Mesenchymal stem cell (in vitro differentiated cells and primary cell): Measurements from ENCODE around the gene ARHGEF19.
A peak's percentile ranks its signal among the peaks of the same experiment; 100 is the strongest.
"Not testable (repeated sequence)": the region's sequence is repeated elsewhere in the genome, so short reads cannot be mapped to it uniquely, and the experiment has no call there.

ENCODE experiments used
- DNase-seq: peaks from one replicate; pipeline ENCODE4 v3.0.0-alpha.2; 2013
- H2AFZ ChIP-seq: one replicate; pipeline ENCODE4 v1.6.1; 2013; ENCODE audit warnings: low read depth, mild to moderate bottlenecking, control low read depth, inconsistent platforms, low read length, moderate library complexity
- H2AK5ac ChIP-seq: 2 replicates; pipeline ENCODE4 v1.6.1; 2013; ENCODE audit warnings: low read length, moderate library complexity, mild to moderate bottlenecking, inconsistent platforms; ENCODE audit not compliant: severe bottlenecking
- H2BK120ac ChIP-seq: one replicate; pipeline ENCODE4 v1.6.1; 2013; ENCODE audit warnings: low read depth, mild to moderate bottlenecking, inconsistent platforms, low read length, moderate library complexity
- H2BK12ac ChIP-seq, 2 experiments: one replicate each; pipeline ENCODE4 v1.6.1; 2013; ENCODE audit warnings: inconsistent platforms in 2 of 2, low read length in 2 of 2, mild to moderate bottlenecking in 2 of 2, moderate library complexity in 2 of 2, control low read depth in 1 of 2
- H2BK15ac ChIP-seq: one replicate; pipeline ENCODE4 v1.6.1; 2013; ENCODE audit warnings: mild to moderate bottlenecking, low read depth, inconsistent platforms; ENCODE audit not compliant: poor library complexity, severe bottlenecking
- H2BK5ac ChIP-seq: 2 replicates; pipeline ENCODE4 v1.6.1; 2013; ENCODE audit warnings: low read depth, mild to moderate bottlenecking, low read length, control low read depth, inconsistent platforms; ENCODE audit not compliant: poor library complexity, severe bottlenecking
- H3K14ac ChIP-seq, 2 experiments: one replicate each; pipeline ENCODE4 v1.6.1; 2013; ENCODE audit warnings: inconsistent platforms in 2 of 2, low read length in 2 of 2, control low read depth in 1 of 2, mild to moderate bottlenecking in 1 of 2, moderate library complexity in 1 of 2
- H3K18ac ChIP-seq, 2 experiments: one replicate each; pipeline ENCODE4 v1.6.1; 2013; ENCODE audit warnings: inconsistent platforms in 2 of 2, low read length in 2 of 2, control low read depth in 1 of 2, low read depth in 1 of 2, mild to moderate bottlenecking in 1 of 2
- H3K23ac ChIP-seq, 2 experiments: one replicate each; pipeline ENCODE4 v1.6.1; 2013; ENCODE audit warnings: inconsistent platforms in 2 of 2, low read length in 2 of 2, mild to moderate bottlenecking in 2 of 2, moderate library complexity in 2 of 2, control low read depth in 1 of 2
- H3K27ac ChIP-seq: 2 replicates; pipeline ENCODE4 v1.5.1; 2013; ENCODE audit warnings: mild to moderate bottlenecking, moderate library complexity, low read length, control low read depth, inconsistent platforms; ENCODE audit not compliant: poor library complexity, severe bottlenecking
- H3K27me3 ChIP-seq, 2 experiments: 2 replicates each; pipeline versions ENCODE4 v1.6.1 to v1.7.0; 2013; ENCODE audit warnings: low read length in 2 of 2, mild to moderate bottlenecking in 2 of 2, moderate library complexity in 2 of 2, control low read depth in 1 of 2, inconsistent platforms in 1 of 2; ENCODE audit not compliant: control insufficient read depth in 1 of 2, insufficient read depth in 1 of 2
- H3K36me3 ChIP-seq, 2 experiments: 2 replicates each; pipeline versions ENCODE4 v1.6.1 to v1.7.0; 2013; ENCODE audit warnings: low read length in 2 of 2, control low read depth in 1 of 2, inconsistent platforms in 1 of 2, low read depth in 1 of 2, mild to moderate bottlenecking in 1 of 2; ENCODE audit not compliant: insufficient read depth in 2 of 2, control insufficient read depth in 1 of 2
- H3K4ac ChIP-seq, 2 experiments: one replicate each; pipeline ENCODE4 v1.6.1; 2013; ENCODE audit warnings: inconsistent platforms in 2 of 2, low read length in 2 of 2, mild to moderate bottlenecking in 2 of 2, moderate library complexity in 2 of 2, control low read depth in 1 of 2, low read depth in 1 of 2
- H3K4me1 ChIP-seq: 2 replicates; pipeline ENCODE4 v1.6.1; 2013; ENCODE audit warnings: low read depth, low read length, control low read depth; ENCODE audit not compliant: control insufficient read depth, insufficient read depth
- H3K4me2 ChIP-seq: 2 replicates; pipeline ENCODE4 v1.6.1; 2013; ENCODE audit warnings: low read length, mild to moderate bottlenecking, inconsistent platforms; ENCODE audit not compliant: poor library complexity, severe bottlenecking
- H3K4me3 ChIP-seq, 2 experiments: 2 replicates each; pipeline versions ENCODE4 v1.5.1 to v1.7.0; 2013; ENCODE audit warnings: low read length in 2 of 2, mild to moderate bottlenecking in 2 of 2, control low read depth in 1 of 2, low read depth in 1 of 2; ENCODE audit not compliant: insufficient read depth in 1 of 2
- H3K79me1 ChIP-seq: replicated peaks from 2 replicates; pipeline ENCODE4 v1.6.1; 2013; ENCODE audit warnings: mild to moderate bottlenecking, control low read depth, low read length, inconsistent platforms; ENCODE audit not compliant: poor library complexity, severe bottlenecking
- H3K9ac ChIP-seq: 2 replicates; pipeline ENCODE4 v1.7.0; 2013; ENCODE audit warnings: mild to moderate bottlenecking, low read length, moderate library complexity
- H3K9me3 ChIP-seq: 2 replicates; pipeline ENCODE4 v1.7.0; 2013; ENCODE audit warnings: mild to moderate bottlenecking, low read length; ENCODE audit not compliant: control insufficient read depth
- H4K8ac ChIP-seq: one replicate; pipeline ENCODE4 v1.6.1; 2013; ENCODE audit warnings: inconsistent platforms, mild to moderate bottlenecking, low read length, moderate library complexity
- H4K91ac ChIP-seq: one replicate; pipeline ENCODE4 v1.6.1; 2013; ENCODE audit warnings: mild to moderate bottlenecking, low read length, inconsistent platforms
- WGBS: methylation state at CpG from one replicate; pipeline ENCODE4 v1.1.7; 2013; ENCODE audit warnings: mixed read lengths; 5-methylcytosine and 5-hydroxymethylcytosine counted together

The ARHGEF19 gene

GRCh38 chr1:16164213-16165072, 48.0 kb downstream of the ARHGEF19 start:
- Histone ChIP-seq H3K4me1 (peaks cover 27% of the 10 kb centered on the region), H3K23ac (no peak overlapping the region), H2AK5ac (peak overlapping the region; percentile 66), H3K27ac (peak overlapping the region; percentile 55), H3K4me2 (peak overlapping the region; percentile 48), H4K91ac (peak overlapping the region; percentile 20), H2BK12ac (peak overlapping the region; percentile 52 to 90), H3K4me3 (no peak overlapping the region), H3K27me3 (peaks cover 0 to 8% of the 10 kb centered on the region in 2 experiments), H3K36me3 (no peaks in the 10 kb centered on the region), H2BK15ac (peak overlapping the region; percentile 33), H3K9me3 (no peaks in the 10 kb centered on the region), H3K79me1 (peaks cover 4% of the 10 kb centered on the region), H3K4ac (peak overlapping the region; percentile 13 to 68), H3K9ac (peak overlapping the region; percentile 63), H4K8ac (peak overlapping the region; percentile 31), H2BK120ac (no peak overlapping the region), H3K18ac (peak overlapping the region; percentile 17 to 44), H2AFZ (no peak overlapping the region), H3K14ac (peak overlapping the region in 1 of 2 experiments; percentile 5), H2BK5ac (no peak overlapping the region)
- DNase-seq = peak; percentile 100
- 33% methylated on average over 17 of the region's 17 CpGs for WGBS

- not testable (repeated sequence) for H3K36me3 ChIP-seq, H3K23ac ChIP-seq, H2BK5ac ChIP-seq, H2BK15ac ChIP-seq, H3K14ac ChIP-seq, H2BK120ac ChIP-seq, H2AFZ ChIP-seq, H3K27me3 ChIP-seq, H4K8ac ChIP-seq, H3K4me3 ChIP-seq, H3K9me3 ChIP-seq, DNase-seq, H3K79me1 ChIP-seq
- Histone ChIP-seq H3K4ac (peak overlapping the region in 1 of 2 experiments; percentile 64), H2AK5ac (peak overlapping the region; percentile 47), H3K27ac (peak overlapping the region; percentile 55), H2BK12ac (peak overlapping the region in 1 of 2 experiments; percentile 88), H3K4me2 (peak overlapping the region; percentile 48), H4K91ac (peak overlapping the region; percentile 9), H3K9ac (peak overlapping the region; percentile 63), H3K4me1 (peaks cover 30% of the 10 kb centered on the region), H3K18ac (peak overlapping the region in 1 of 2 experiments; percentile 72)
- 87% methylated on average over 9 of the region's 12 CpGs for WGBS
These were observed 48.7 kb downstream of the ARHGEF19 start for GRCh38 chr1:16163608-16164212.

GRCh38 chr1:16162163-16162822, 50.2 kb downstream of the ARHGEF19 start:
- Histone ChIP-seq H3K27ac (no peak overlapping the region), H2BK12ac (peak overlapping the region; percentile 23 to 97), H3K36me3 (no peaks in the 10 kb centered on the region), H4K91ac (peak overlapping the region; percentile 6), H2AFZ (no peak overlapping the region), H3K4me2 (peak overlapping the region; percentile 23), H2AK5ac (peak overlapping the region; percentile 57), H3K9me3 (no peaks in the 10 kb centered on the region), H3K23ac (peak overlapping the region in 1 of 2 experiments; percentile 64), H3K4ac (peak overlapping the region; percentile 26 to 57), H3K27me3 (no peaks in the 10 kb centered on the region), H2BK5ac (no peak overlapping the region), H3K79me1 (peaks cover 6% of the 10 kb centered on the region), H2BK120ac (peak overlapping the region; percentile 11), H3K18ac (peak overlapping the region; percentile 9 to 84), H3K9ac (no peak overlapping the region), H3K4me3 (no peak overlapping the region), H3K4me1 (peaks cover 32% of the 10 kb centered on the region), H2BK15ac (peak overlapping the region; percentile 58), H3K14ac (no peak overlapping the region), H4K8ac (peak overlapping the region; percentile 37)
- no peak for DNase-seq
- WGBS = 34% methylated on average over 32 of the region's 32 CpGs
